Ishikawa (cell line): Measurements from ENCODE around the gene GCA.

Experiments used
- CEBPB ChIP-seq: IDR thresholded peaks from 2 replicates; pipeline ENCODE4 v1.6.1; 2012
- CREB1 ChIP-seq: IDR thresholded peaks from 2 replicates; pipeline ENCODE4 v1.6.1; 2012; ENCODE audit warnings: low read depth
- EGR1 ChIP-seq: IDR thresholded peaks from 2 replicates; pipeline ENCODE4 v1.6.1; 2012
- EP300 ChIP-seq: IDR thresholded peaks from 2 replicates; pipeline ENCODE4 v1.6.1; 2012; ENCODE audit warnings: borderline replicate concordance
- FOXM1 ChIP-seq: IDR thresholded peaks from 2 replicates; pipeline ENCODE4 v1.6.1; 2012; ENCODE audit warnings: low read depth, borderline replicate concordance
- NFIC ChIP-seq: IDR thresholded peaks from 2 replicates; pipeline ENCODE4 v1.6.1; 2012
- RAD21 ChIP-seq: IDR thresholded peaks from 2 replicates; pipeline ENCODE4 v1.6.1; 2012; ENCODE audit warnings: low read depth
- TAF1 ChIP-seq: IDR thresholded peaks from 2 replicates; pipeline ENCODE4 v1.6.1; 2012; ENCODE audit warnings: low read depth, mild to moderate bottlenecking
- TCF12 ChIP-seq: IDR thresholded peaks from 2 replicates; pipeline ENCODE4 v1.6.1; 2012; ENCODE audit warnings: low read depth
- TEAD4 ChIP-seq: IDR thresholded peaks from 2 replicates; pipeline ENCODE4 v1.6.1; 2012
- YY1 ChIP-seq: IDR thresholded peaks from 2 replicates; pipeline ENCODE4 v1.6.1; 2012; ENCODE audit warnings: low read depth
- ZBTB7A ChIP-seq: IDR thresholded peaks from 2 replicates; pipeline ENCODE4 v1.6.1; 2012; ENCODE audit warnings: low read depth
- TF ChIP-seq, protein P1 (sequence below): IDR thresholded peaks from 2 replicates; pipeline ENCODE4 v1.6.1; 2012
- TF ChIP-seq, protein P2 (sequence below): IDR thresholded peaks from 2 replicates; pipeline ENCODE4 v1.6.1; 2012
- TF ChIP-seq, protein P3 (sequence below): IDR thresholded peaks from 2 replicates; pipeline ENCODE4 v1.6.1; 2012; ENCODE audit warnings: low read depth, mild to moderate bottlenecking

The GCA gene

DNA sequence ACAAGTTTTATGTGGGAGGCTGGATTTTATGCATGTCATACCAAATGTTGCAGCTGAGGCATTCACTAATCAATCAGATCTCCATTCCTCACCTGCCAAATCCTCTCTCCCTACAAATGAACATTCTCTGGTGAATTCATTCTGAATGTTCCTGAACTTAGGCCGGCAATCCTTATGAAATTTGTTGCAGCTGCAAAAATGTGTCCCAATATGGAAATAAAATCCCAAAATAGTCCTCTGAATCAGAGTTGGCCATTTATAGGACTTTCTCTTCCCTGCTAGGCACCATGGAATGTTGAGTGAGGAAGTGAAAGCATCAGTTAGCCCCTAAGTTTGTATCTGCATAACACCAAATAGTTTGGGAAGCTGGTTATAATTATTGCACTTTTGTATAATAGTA lies 25.6 kb downstream of the GCA start:
- TF ChIP-seq CREB1 (no peak), CEBPB (no peak), FOXM1 (no peak), YY1 (no peak), TCF12 (no peak), NFIC (no peak), EGR1 (no peak), EP300 (no peak), ZBTB7A (no peak)
- TF ChIP-seq, protein P1, sequence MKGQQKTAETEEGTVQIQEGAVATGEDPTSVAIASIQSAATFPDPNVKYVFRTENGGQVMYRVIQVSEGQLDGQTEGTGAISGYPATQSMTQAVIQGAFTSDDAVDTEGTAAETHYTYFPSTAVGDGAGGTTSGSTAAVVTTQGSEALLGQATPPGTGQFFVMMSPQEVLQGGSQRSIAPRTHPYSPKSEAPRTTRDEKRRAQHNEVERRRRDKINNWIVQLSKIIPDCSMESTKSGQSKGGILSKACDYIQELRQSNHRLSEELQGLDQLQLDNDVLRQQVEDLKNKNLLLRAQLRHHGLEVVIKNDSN, result no peak
- TF ChIP-seq, protein P2, sequence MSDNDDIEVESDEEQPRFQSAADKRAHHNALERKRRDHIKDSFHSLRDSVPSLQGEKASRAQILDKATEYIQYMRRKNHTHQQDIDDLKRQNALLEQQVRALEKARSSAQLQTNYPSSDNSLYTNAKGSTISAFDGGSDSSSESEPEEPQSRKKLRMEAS, result no peak

DNA sequence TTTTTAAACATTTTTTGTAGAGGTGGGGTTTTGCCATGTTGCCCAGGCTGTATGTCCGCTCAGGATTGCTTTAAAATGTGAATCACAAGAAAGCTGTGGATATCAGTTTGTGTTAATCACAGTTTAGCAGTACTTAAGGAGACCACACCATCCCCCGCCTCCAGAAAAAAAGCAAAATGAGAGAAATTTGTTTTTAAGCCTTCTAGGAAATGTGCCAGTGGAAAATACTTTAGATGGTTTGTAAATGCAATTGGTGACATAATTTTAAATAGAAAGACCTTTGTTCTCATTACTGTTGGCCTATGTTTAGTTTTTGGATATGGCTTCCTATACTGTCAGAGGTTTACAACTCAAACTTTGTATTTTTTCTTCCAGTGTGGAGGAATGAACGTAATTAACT lies 27.0 kb downstream of the GCA start:
- TF ChIP-seq, protein P2, result no peak
- TF ChIP-seq TCF12 (no peak), YY1 (no peak), FOXM1 (no peak), CREB1 (no peak)
- TF ChIP-seq, protein P1, result no peak

DNA sequence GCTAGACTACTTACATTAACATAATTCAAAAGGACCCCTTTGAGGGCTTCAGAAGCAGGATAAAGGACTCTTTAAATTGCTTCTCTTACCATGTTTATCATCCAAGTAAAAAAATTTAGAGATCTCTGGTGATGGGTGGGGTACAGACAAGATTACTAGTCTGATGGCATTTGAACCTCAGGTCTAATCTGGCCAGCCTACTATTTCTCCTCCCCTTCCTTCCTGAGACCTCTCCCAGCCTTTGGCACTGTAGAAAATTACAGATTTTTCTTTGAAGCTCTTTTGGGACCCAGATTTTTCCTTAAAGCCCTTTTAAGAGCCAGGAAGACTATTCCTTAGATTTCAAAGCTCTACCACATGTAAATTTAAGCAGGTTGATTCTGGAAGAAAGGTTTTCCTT lies 28.9 kb downstream of the GCA start:
- no peak for TF ChIP-seq RAD21
- TF ChIP-seq, protein P2, result no peak
- no peak for TF ChIP-seq NFIC
- no peak for TF ChIP-seq EP300
- no peak for TF ChIP-seq TAF1
- TF ChIP-seq, protein P3, sequence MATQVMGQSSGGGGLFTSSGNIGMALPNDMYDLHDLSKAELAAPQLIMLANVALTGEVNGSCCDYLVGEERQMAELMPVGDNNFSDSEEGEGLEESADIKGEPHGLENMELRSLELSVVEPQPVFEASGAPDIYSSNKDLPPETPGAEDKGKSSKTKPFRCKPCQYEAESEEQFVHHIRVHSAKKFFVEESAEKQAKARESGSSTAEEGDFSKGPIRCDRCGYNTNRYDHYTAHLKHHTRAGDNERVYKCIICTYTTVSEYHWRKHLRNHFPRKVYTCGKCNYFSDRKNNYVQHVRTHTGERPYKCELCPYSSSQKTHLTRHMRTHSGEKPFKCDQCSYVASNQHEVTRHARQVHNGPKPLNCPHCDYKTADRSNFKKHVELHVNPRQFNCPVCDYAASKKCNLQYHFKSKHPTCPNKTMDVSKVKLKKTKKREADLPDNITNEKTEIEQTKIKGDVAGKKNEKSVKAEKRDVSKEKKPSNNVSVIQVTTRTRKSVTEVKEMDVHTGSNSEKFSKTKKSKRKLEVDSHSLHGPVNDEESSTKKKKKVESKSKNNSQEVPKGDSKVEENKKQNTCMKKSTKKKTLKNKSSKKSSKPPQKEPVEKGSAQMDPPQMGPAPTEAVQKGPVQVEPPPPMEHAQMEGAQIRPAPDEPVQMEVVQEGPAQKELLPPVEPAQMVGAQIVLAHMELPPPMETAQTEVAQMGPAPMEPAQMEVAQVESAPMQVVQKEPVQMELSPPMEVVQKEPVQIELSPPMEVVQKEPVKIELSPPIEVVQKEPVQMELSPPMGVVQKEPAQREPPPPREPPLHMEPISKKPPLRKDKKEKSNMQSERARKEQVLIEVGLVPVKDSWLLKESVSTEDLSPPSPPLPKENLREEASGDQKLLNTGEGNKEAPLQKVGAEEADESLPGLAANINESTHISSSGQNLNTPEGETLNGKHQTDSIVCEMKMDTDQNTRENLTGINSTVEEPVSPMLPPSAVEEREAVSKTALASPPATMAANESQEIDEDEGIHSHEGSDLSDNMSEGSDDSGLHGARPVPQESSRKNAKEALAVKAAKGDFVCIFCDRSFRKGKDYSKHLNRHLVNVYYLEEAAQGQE, result no peak
- TF ChIP-seq ZBTB7A, result no peak

DNA sequence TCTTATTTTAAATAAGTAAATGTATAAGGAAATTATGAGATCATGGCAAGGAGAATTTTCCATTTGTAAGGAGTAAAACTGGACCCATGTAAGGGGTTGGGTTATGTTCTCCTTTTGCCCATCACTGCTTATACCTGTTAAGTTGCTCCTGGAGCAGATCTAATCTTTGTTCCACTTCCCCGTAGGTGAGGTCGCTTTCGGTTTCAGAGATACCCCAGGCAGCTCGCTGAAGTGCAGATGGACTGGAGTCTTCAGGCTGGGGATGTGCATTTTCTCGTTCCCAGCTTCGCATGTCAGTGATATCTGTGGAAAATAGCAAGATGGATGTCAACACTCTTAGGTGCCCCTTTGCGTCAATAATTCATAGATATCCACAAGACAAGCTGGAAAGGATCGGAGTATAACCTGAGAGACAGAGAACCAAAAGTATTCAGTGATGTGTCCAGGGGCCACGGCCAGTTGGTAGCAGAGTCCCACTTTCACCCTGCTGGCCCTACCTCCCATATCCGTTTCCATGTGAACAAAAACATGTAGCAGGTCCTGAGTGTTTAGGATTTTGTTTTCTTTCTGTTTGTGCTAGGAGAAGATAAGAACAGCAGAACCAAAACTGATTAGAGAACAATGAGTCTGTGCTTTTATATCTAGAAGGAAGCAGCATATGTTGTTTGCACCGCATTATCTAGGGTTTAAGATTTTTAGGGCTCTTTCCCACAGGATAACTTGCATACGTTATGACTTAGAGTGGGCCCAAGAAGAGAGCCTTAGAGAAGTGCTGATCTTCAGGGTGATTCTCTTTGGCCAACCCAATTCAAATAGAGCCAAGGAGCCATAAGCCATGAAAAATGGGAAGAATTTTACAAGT lies 36.0 kb downstream of the GCA start:
- TF ChIP-seq NFIC (no peak), ZBTB7A (no peak), EGR1 (no peak), RAD21 (no peak), EP300 (no peak), CREB1 (no peak), TAF1 (no peak), TCF12 (no peak), CEBPB (no peak), TEAD4 (no peak), YY1 (no peak), FOXM1 (no peak)
- TF ChIP-seq, protein P1, result no peak
- TF ChIP-seq, protein P2, result no peak
- TF ChIP-seq, protein P3, result no peak

DNA sequence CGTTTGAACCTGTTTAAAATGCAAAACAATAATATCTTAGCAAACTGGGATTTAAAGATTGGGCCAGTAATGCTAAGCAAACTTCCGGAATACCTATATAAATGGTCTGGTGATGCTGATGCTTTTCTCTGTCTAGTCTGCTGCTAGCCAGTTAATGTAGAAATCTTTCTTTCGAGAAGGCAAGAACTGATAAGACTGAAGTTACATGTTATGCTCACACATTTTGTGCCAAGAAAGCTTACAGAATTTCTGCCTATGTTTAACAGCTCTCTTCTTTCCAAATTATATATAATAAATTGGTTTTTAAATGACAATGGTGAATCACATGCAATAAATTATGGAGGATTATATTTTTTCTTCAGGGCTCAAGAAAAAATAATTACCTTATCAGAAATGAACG lies 37.9 kb downstream of the GCA start:
- TF ChIP-seq CEBPB (no peak), YY1 (no peak), NFIC (no peak), TCF12 (no peak), EP300 (no peak), TAF1 (no peak), FOXM1 (no peak), ZBTB7A (no peak), EGR1 (no peak), CREB1 (no peak), TEAD4 (no peak), RAD21 (no peak)
- TF ChIP-seq, protein P3, result no peak
- TF ChIP-seq, protein P2, result no peak
- TF ChIP-seq, protein P1, result no peak
